NT2/D1 (cell line): ENCODE results near the gene ACTA2.
A peak's percentile ranks its signal among the peaks of the same experiment; 100 is the strongest.

ENCODE experiments used
- DNase-seq: peaks from one replicate; pipeline ENCODE4 v3.0.0-alpha.2; 2011; ENCODE audit warnings: low read depth, low spot score
- H3K27me3 ChIP-seq: 2 replicates; pipeline ENCODE4 v1.6.0; 2011; ENCODE audit warnings: mild to moderate bottlenecking; ENCODE audit not compliant: insufficient read length, insufficient read depth
- H3K36me3 ChIP-seq: 2 replicates; pipeline ENCODE4 v1.6.1; 2011; ENCODE audit warnings: mild to moderate bottlenecking, low read length, mixed read lengths; ENCODE audit not compliant: insufficient read depth, insufficient read length
- H3K4me1 ChIP-seq: 2 replicates; pipeline ENCODE4 v1.5.1; 2011; ENCODE audit not compliant: insufficient read depth, insufficient read length
- H3K4me3 ChIP-seq: 2 replicates; pipeline ENCODE4 v1.5.1; 2011; ENCODE audit warnings: low read depth; ENCODE audit not compliant: insufficient read length
- H3K9ac ChIP-seq: 2 replicates; pipeline ENCODE4 v1.6.0; 2011; ENCODE audit warnings: low read depth; ENCODE audit not compliant: insufficient read length
- H3K9me3 ChIP-seq: 2 replicates; pipeline ENCODE4 v1.5.1; 2011; ENCODE audit warnings: mild to moderate bottlenecking, low read length; ENCODE audit not compliant: insufficient read depth
- SUZ12 ChIP-seq: IDR thresholded peaks from 2 replicates; pipeline ENCODE4 v1.6.1; 2011; ENCODE audit not compliant: insufficient read length, insufficient read depth; ENCODE audit errors: extremely low read depth
- YY1 ChIP-seq: IDR thresholded peaks from 2 replicates; pipeline ENCODE4 v1.6.1; 2011; ENCODE audit not compliant: insufficient read length, insufficient read depth
- ZNF274 ChIP-seq: IDR thresholded peaks from 2 replicates; pipeline ENCODE4 v1.6.1; 2011; ENCODE audit warnings: mild to moderate bottlenecking, low read depth, low read length

Gene ACTA2

DNA sequence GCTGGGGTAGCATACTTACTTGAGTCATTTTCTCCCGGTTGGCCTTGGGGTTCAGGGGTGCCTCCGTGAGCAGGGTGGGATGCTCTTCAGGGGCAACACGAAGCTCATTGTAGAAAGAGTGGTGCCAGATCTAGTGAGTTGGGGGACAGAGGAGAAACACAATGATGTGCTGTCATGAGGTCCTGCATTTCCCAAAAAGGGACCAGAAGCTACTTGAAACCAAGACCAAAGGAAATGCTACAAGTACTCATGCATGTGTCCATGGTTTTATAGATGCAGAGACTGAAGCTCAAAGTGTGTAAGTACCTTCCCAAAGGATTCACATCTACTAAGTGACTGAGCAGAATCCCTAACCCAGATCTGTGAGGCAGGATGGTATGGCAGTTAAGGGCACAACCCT lies 8.8 kb downstream of the ACTA2 start:
- no peaks in the 10 kb centered on the region for H3K36me3 ChIP-seq
- no peak for TF ChIP-seq SUZ12
- no peak for TF ChIP-seq ZNF274
- TF ChIP-seq YY1 = no peak
- no peaks in the 10 kb centered on the region for H3K4me1 ChIP-seq
- no peak for DNase-seq
- H3K9me3 ChIP-seq = 0 out of 2 replicates have a peak, but pooled peaks cover 8% of the 10 kb centered on the region
- H3K9ac ChIP-seq = no peak overlapping the region
- H3K27me3 ChIP-seq = no peaks in the 10 kb centered on the region
- no peak overlapping the region for H3K4me3 ChIP-seq

DNA sequence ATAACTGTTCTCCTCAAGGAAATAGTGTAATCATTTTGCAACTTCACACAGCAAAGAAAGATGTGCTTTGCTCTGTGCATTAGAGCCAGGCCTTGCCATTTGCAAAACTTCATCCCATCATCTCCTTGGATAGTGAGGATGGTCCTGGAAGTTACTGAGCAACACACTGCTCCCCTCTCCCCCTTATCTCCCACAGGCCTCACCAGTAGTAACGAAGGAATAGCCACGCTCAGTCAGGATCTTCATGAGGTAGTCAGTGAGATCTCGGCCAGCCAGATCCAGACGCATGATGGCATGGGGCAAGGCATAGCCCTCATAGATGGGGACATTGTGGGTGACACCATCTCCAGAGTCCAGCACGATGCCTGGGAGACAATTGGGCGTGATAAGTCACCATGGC lies 11.5 kb downstream of the ACTA2 start:
- Histone ChIP-seq H3K9me3 (0 out of 2 replicates have a peak, but pooled peaks cover 8% of the 10 kb centered on the region), H3K9ac (no peak overlapping the region), H3K36me3 (peaks cover 4% of the 10 kb centered on the region), H3K4me3 (no peak overlapping the region), H3K4me1 (no peaks in the 10 kb centered on the region), H3K27me3 (no peaks in the 10 kb centered on the region)
- no peak for TF ChIP-seq ZNF274
- no peak for TF ChIP-seq SUZ12
- DNase-seq = no peak

DNA sequence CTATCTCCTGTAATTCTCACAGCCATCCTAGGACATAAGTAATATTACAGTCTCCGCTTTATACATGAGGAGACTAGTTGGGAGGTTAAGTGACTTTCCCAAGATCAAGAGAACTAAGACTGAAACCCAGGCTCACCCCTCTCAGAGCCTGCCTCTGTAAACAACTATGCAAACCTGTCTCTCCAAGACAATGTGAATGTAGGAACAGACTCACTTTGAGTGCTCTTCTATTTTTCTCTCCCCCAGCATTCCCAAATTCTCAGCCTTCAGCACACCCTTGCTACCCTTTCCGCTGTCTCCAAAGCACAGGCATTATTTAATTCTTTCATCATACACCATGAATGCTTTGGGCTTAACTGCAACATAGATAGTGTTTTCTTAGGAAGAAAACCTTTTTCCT lies 13.6 kb downstream of the ACTA2 start:
- peaks cover 4% of the 10 kb centered on the region for H3K36me3 ChIP-seq

DNA sequence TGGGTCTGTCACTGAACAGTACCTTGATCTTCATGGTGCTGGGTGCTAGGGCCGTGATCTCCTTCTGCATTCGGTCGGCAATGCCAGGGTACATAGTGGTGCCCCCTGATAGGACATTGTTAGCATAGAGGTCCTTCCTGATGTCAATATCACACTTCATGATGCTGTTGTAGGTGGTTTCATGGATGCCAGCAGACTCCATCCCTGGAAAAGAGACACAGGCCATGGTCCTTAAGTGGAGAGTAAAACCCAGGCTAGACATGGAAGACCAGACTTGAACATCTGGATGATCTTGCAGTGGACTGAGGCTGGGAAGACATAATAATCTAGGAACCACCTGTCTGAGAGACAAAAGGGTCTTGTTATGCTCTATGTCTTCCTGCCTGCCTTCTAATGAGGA lies 14.5 kb downstream of the ACTA2 start:
- no peak for DNase-seq
- H3K9me3 ChIP-seq = 0 out of 2 replicates have a peak, but pooled peaks cover 8% of the 10 kb centered on the region
- no peak for TF ChIP-seq ZNF274
- TF ChIP-seq YY1 = no peak
- no peak for TF ChIP-seq SUZ12
- peaks cover 4% of the 10 kb centered on the region for H3K36me3 ChIP-seq
- no peak overlapping the region for H3K9ac ChIP-seq
- H3K4me3 ChIP-seq = no peak overlapping the region
- H3K27me3 ChIP-seq = no peaks in the 10 kb centered on the region
- H3K4me1 ChIP-seq = no peaks in the 10 kb centered on the region

More for the DNA sequence above, 13.6 kb downstream of the ACTA2 start:
- TF ChIP-seq SUZ12 (no peak), ZNF274 (no peak), YY1 (no peak)
- H3K27me3 ChIP-seq = no peaks in the 10 kb centered on the region
- H3K9me3 ChIP-seq = 0 out of 2 replicates have a peak, but pooled peaks cover 8% of the 10 kb centered on the region
- no peak for DNase-seq
- H3K4me1 ChIP-seq = no peaks in the 10 kb centered on the region
- no peak overlapping the region for H3K4me3 ChIP-seq
- no peak overlapping the region for H3K9ac ChIP-seq

DNA sequence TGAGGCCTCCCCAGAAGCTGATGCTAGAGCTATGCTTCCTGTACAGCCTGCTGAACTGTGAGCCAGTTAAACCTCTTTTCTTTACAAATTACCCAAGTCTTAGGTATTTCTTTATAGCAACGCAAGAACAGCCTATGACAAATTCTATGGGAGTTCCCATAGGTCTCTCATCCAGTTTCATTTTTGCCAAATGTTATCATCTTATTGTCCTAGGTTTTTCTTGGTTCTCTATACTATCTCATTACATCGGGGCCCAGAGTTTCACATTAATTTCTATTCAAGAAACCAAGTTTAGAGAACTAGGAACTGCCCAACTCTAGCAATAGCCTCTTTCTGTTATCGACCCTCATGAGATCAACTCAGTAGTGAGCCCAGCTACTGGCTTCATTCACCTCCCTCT lies 15.9 kb downstream of the ACTA2 start:
- peaks cover 4% of the 10 kb centered on the region for H3K36me3 ChIP-seq
- 0 out of 2 replicates have a peak, but pooled peaks cover 8% of the 10 kb centered on the region for H3K9me3 ChIP-seq
- DNase-seq = no peak
- no peaks in the 10 kb centered on the region for H3K4me1 ChIP-seq
- H3K4me3 ChIP-seq = no peak overlapping the region
- no peaks in the 10 kb centered on the region for H3K27me3 ChIP-seq
- TF ChIP-seq ZNF274 (no peak), YY1 (no peak), SUZ12 (no peak)
- no peak overlapping the region for H3K9ac ChIP-seq

DNA sequence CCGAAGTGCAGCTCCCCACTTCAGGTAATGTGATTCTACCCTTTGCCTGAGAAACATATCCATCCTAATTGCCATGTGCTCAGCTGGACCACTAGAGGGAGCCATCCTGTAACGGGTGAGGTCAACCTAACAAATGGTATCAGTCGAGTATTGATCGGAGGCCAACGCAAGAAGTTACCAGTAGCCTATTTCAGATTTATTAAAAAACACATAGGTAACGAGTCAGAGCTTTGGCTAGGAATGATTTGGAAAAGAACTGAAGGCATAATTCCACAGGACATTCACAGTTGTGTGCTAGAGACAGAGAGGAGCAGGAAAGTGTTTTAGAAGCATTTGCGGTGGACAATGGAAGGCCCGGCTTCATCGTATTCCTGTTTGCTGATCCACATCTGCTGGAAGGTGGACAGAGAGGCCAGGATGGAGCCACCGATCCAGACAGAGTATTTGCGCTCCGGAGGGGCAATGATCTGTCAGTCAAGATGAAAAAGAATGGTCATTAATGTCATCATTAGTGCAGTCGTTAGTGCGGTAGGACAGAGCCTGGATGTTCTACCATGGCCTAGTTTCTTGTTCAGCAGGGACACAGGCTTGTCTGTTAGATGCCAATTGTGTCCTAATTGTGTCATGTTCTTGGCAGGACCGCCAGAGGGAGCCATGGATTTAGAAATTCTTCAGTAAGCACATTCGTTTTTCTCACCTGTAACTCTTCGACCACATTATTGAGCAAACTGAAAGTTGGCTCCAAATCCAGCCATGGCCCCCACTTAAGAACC lies 17.5 kb downstream of the ACTA2 start:
- 0 out of 2 replicates have a peak, but pooled peaks cover 3% of the 10 kb centered on the region for H3K9me3 ChIP-seq
- H3K4me3 ChIP-seq = no peak overlapping the region
- TF ChIP-seq ZNF274 = no peak
- TF ChIP-seq YY1 = no peak
- TF ChIP-seq SUZ12 = no peak
- H3K27me3 ChIP-seq = no peaks in the 10 kb centered on the region
- peak; percentile 55 for DNase-seq
- no peaks in the 10 kb centered on the region for H3K4me1 ChIP-seq
- H3K9ac ChIP-seq = no peak overlapping the region
- peaks cover 4% of the 10 kb centered on the region for H3K36me3 ChIP-seq

DNA sequence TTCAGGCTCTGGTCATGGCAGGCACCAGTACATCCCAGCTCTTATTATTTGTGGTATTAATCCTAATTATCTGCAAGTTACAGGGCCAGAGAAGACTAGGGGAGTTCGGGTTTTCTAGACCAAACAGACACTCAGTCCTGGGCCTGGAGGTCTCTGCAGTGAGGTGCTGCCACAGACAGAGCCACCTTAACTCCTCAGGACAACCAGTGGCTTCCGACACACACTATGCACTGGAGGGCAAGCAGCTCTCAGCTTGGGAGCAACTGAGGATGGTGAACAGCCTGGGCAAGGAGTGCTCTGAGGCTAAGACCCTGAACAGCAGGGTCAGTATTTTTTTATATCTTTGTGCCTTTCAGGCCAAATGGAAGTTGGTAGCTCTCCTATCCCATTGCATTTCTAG lies 19.0 kb downstream of the ACTA2 start:
- peaks cover 4% of the 10 kb centered on the region for H3K36me3 ChIP-seq
- H3K27me3 ChIP-seq = no peaks in the 10 kb centered on the region
- no peaks in the 10 kb centered on the region for H3K4me1 ChIP-seq
- TF ChIP-seq ZNF274 (no peak), SUZ12 (no peak), YY1 (no peak)
- H3K9me3 ChIP-seq = no peaks in the 10 kb centered on the region
- no peak for DNase-seq
- H3K9ac ChIP-seq = no peak overlapping the region
- no peak overlapping the region for H3K4me3 ChIP-seq
